ENCODE measurements around the gene MFSD1. TPM values are rescaled to one million over a fixed set of nuclear protein-coding genes. Genes with fewer than 3 reads are reported as not detected.
A peak's percentile ranks its signal among the peaks of the same experiment; 100 is the strongest.

The MFSD1 gene
- polyA plus RNA-seq, 1 experiment: 89.9 TPM

DNA sequence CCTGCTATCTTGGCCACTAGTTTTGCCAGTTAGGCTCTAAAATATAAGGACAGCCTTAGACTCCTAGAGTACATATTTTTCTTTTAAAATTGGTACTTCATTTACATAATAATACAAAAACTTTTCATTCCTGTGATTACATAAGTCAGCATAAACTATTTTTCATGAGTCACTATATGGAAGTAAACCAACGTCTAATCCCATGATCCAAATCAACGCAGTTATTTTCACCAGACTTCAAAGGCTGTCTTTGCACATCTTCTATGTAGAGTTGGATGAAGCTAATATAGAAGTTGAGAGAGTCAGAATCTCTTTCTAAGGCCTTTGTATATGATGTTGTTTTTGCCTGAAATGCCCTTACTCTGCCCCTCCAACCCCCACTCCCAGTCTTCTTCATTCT is 7.6 kb upstream of the MFSD1 start:
- peaks cover 5% of the 10 kb centered on the region; the same call in 1 of the 2 replicates for H3K9me3 ChIP-seq (ENCODE audit: control insufficient read depth, insufficient read depth, low read length)
- ChIA-PET POLR2A (interaction anchor here (0.5 kb wide), 1 partner anchor 792 kb away, joined by 3 read pairs; no protein-coding TSS in a partner anchor), CTCF (interaction anchor here (0.6 to 3.3 kb wide), 10 partner anchors 16 to 472 kb away, joined by 3 to 20 read pairs (median 7); partner anchors contain the start of genes GFM1 and LXN)
- no peaks in the 10 kb centered on the region for H3K27me3 ChIP-seq (ENCODE audit: control insufficient read depth, insufficient read depth, low read length)
- no peak overlapping the region for H3K27ac ChIP-seq (ENCODE audit: low read depth, low read length)
- no peak overlapping the region for H3K4me3 ChIP-seq (ENCODE audit: low read depth, low read length)
- TF ChIP-seq, protein P1, sequence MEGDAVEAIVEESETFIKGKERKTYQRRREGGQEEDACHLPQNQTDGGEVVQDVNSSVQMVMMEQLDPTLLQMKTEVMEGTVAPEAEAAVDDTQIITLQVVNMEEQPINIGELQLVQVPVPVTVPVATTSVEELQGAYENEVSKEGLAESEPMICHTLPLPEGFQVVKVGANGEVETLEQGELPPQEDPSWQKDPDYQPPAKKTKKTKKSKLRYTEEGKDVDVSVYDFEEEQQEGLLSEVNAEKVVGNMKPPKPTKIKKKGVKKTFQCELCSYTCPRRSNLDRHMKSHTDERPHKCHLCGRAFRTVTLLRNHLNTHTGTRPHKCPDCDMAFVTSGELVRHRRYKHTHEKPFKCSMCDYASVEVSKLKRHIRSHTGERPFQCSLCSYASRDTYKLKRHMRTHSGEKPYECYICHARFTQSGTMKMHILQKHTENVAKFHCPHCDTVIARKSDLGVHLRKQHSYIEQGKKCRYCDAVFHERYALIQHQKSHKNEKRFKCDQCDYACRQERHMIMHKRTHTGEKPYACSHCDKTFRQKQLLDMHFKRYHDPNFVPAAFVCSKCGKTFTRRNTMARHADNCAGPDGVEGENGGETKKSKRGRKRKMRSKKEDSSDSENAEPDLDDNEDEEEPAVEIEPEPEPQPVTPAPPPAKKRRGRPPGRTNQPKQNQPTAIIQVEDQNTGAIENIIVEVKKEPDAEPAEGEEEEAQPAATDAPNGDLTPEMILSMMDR (IDR thresholded peaks at IDR 0.05; ENCODE audit: low read depth, low read length): no peak
- DNase-seq (ENCODE audit: low read depth, low spot score): no peak

DNA sequence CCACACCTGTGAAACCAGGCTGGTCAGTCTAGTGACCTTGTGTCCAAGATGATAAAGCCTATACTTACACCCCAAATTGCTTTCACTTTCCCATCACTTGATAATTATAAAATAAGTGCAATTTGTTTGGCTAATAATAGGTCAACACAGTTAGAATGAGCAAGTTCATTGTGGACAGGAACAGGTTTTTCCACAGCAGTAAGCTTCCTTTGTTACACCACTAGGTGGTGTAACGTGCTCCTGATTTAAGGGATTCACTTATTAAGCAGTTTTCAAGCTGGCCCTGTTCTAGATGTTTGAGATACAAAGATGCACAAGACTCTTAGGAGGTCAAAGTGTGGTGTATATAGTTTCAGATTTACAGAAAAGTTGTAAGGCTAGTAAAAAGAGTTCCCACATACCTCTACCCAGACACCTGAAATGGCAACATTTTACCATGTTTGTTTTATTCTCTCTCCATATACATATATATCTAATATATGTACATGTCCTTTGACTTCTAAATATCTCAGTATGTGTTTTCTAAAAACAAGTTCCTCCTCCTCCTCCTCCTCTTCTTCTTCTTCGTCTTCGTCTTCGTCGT is 6.8 kb upstream of the MFSD1 start:
- ChIA-PET CTCF (interaction anchor here (0.7 to 3.3 kb wide), 15 partner anchors 17 to 470 kb away, joined by 3 to 20 read pairs (median 4); partner anchors contain the start of genes GFM1 and LXN), POLR2A (no interaction called here)
- Histone ChIP-seq H3K4me3 (ENCODE audit: low read depth, low read length) (no peak overlapping the region), H3K27ac (ENCODE audit: low read depth, low read length) (no peak overlapping the region), H3K9me3 (ENCODE audit: control insufficient read depth, insufficient read depth, low read length) (peaks cover 5% of the 10 kb centered on the region; the same call in 1 of the 2 replicates), H3K27me3 (ENCODE audit: control insufficient read depth, insufficient read depth, low read length) (no peaks in the 10 kb centered on the region)
- no peak for DNase-seq (ENCODE audit: low read depth, low spot score)
- TF ChIP-seq, protein P1 (IDR thresholded peaks at IDR 0.05; ENCODE audit: low read depth, low read length): peak; percentile 55

DNA sequence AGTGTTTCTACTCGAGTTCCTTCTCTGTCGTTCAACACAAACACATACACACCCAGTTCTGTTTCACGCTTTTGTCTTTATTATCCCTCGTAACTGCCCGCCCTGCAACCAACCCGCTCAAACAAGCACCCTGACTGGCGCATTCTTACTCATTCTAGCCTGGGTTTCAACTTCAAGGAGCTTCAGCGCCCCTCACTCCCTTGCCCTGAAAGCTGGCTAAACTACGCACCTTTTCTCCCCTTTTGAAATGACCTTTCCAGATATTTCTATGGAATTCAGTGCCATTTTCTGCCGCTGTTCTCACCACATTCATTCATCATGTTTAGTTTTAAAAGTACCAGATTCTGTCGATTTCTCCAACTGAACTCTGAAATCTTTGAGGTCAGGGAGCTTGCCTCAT is 653 bp upstream of the MFSD1 start:
- Histone ChIP-seq H3K9me3 (ENCODE audit: control insufficient read depth, insufficient read depth, low read length) (no peaks in the 10 kb centered on the region), H3K27ac (ENCODE audit: low read depth, low read length) (peak overlapping the region; percentile 74), H3K4me3 (ENCODE audit: low read depth, low read length) (peak overlapping the region; percentile 79), H3K27me3 (ENCODE audit: control insufficient read depth, insufficient read depth, low read length) (no peaks in the 10 kb centered on the region)
- DNase-seq (ENCODE audit: low read depth, low spot score): no peak
- ChIA-PET POLR2A (interaction anchor here (1.2 to 1.4 kb wide), 2 partner anchors 156 to 459 kb away, joined by 3 to 15 read pairs; partner anchors contain the start of gene GFM1), CTCF (interaction anchor here (0.6 to 4.9 kb wide), 12 partner anchors 9 to 459 kb away, joined by 3 to 33 read pairs (median 9); partner anchors contain the start of gene GFM1)
- TF ChIP-seq, protein P1 (IDR thresholded peaks at IDR 0.05; ENCODE audit: low read depth, low read length): no peak

DNA sequence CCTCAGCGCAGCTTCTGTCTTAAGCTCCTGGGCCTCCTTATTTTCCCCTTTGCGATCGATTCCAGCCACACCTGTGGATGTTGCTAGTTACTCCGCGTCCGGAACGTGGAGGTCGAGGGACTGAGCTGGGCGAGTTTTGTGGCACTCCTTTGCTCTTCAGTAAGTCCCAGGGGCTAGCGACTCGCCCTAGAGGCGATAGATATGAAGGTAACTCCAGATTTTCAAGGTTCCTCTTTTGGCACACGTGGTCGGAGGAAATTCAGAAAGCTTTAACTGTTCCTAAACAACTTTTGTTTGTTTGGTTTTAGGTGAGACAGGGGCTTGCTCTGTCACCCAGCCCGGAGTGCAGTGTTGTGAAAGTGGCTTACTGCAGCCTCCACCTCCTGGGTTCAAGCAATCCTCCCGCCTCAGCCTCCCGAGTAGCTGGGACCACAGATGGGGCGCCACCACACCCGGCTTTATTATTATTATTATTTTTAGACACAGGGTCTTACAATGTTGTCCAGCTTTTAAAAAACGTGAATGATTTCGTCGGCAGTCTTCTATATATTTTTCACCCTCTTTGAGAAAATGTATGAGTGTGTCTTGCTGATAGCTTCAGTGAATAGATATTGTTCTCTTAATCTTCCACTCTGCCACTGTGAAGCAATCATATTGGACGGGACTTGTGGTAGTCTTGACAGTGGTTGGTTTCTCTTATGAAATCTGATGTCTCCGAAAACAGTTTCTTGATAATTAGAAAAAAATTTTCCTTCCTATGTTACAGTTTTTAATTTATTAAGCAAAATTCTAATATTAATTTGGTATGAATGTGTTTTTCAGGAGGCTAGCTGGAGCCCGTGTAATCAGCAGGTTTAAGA is 785 bp downstream of the MFSD1 start:
- POLR2A ChIA-PET: interaction anchor here (1.2 to 1.4 kb wide), 2 partner anchors 158 to 457 kb away, joined by 3 to 15 read pairs; partner anchors contain the start of gene GFM1
- no peaks in the 10 kb centered on the region for H3K9me3 ChIP-seq (ENCODE audit: control insufficient read depth, insufficient read depth, low read length)
- TF ChIP-seq, protein P1 (IDR thresholded peaks at IDR 0.05; ENCODE audit: low read depth, low read length): no peak
- H3K27ac ChIP-seq (ENCODE audit: low read depth, low read length): peak overlapping the region; percentile 74
- H3K27me3 ChIP-seq (ENCODE audit: control insufficient read depth, insufficient read depth, low read length): no peaks in the 10 kb centered on the region
- peak overlapping the region; percentile 79 for H3K4me3 ChIP-seq (ENCODE audit: low read depth, low read length)
- CTCF ChIA-PET: interaction anchor here (1.2 to 4.9 kb wide), 9 partner anchors 11 to 458 kb away, joined by 3 to 33 read pairs (median 14); partner anchors contain the start of gene GFM1
- no peak for DNase-seq (ENCODE audit: low read depth, low spot score)

Data from AG04450 (cell line).